OCI-LY1 (cell line): Measurements from ENCODE around the gene PUM2.

Experiments
- H2AFZ ChIP-seq: fragments of 200-600 bp; sonication (generic), shearing (Covaris generic); 2 replicates; pipeline ENCODE4 v1.6.0; 2014; ENCODE audit warnings: antibody characterized with exemption, mild to moderate bottlenecking, low read length
- H3F3A ChIP-seq: fragments of 200-600 bp; sonication (generic), shearing (Covaris generic); 2 replicates; pipeline ENCODE4 v1.6.0; 2014; ENCODE audit warnings: mild to moderate bottlenecking, antibody characterized with exemption, low read length, moderate library complexity; ENCODE audit not compliant: insufficient read depth
- H3K27ac ChIP-seq: fragments of 200-600 bp; sonication (generic); 2 replicates; pipeline ENCODE4 v1.5.1; 2014; ENCODE audit warnings: low read length, mixed run types, mild to moderate bottlenecking, low read depth; ENCODE audit not compliant: poor library complexity, severe bottlenecking
- H3K27me3 ChIP-seq: fragments of 200-600 bp; sonication (generic); 2 replicates; pipeline ENCODE4 v1.6.0; 2014; ENCODE audit warnings: antibody characterized with exemption, mild to moderate bottlenecking, low read length, moderate library complexity; ENCODE audit not compliant: insufficient read depth
- H3K36me3 ChIP-seq: fragments of 200-600 bp; sonication (generic); 2 replicates; pipeline ENCODE4 v1.6.1; 2014; ENCODE audit warnings: mild to moderate bottlenecking, antibody characterized with exemption, low read length, moderate library complexity, mixed read lengths; ENCODE audit not compliant: insufficient read depth
- H3K4me1 ChIP-seq: fragments of 200-600 bp; sonication (generic); 2 replicates; pipeline ENCODE4 v1.5.1; 2014; ENCODE audit warnings: mild to moderate bottlenecking, low read length, moderate library complexity; ENCODE audit not compliant: insufficient read depth, severe bottlenecking
- H3K4me2 ChIP-seq: fragments of 200-600 bp; sonication (generic), shearing (Covaris generic); 2 replicates; pipeline ENCODE4 v1.6.1; 2014; ENCODE audit warnings: low read length
- H3K4me3 ChIP-seq: fragments of 200-600 bp; sonication (generic); 2 replicates; pipeline ENCODE4 v1.5.1; 2014; ENCODE audit warnings: low read length, low read depth, mild to moderate bottlenecking, mixed read lengths; ENCODE audit not compliant: poor library complexity, severe bottlenecking
- H3K79me2 ChIP-seq: fragments of 200-600 bp; shearing (Covaris generic); 2 replicates; pipeline ENCODE4 v1.6.1; 2016; ENCODE audit warnings: mixed run types, low read length, mixed read lengths; ENCODE audit not compliant: insufficient read depth
- H3K9ac ChIP-seq: fragments of 200-600 bp; sonication (generic), shearing (Covaris generic); 2 replicates; pipeline ENCODE4 v1.6.1; 2014; ENCODE audit warnings: mild to moderate bottlenecking, low read length, mixed read lengths
- H3K9me2 ChIP-seq: fragments of 200-600 bp; sonication (generic), shearing (Covaris generic); 2 replicates; pipeline ENCODE4 v1.6.1; 2014; ENCODE audit warnings: low read depth, mild to moderate bottlenecking, low read length, mixed read lengths
- H3K9me3 ChIP-seq: fragments of 200-600 bp; shearing (Covaris generic); 2 replicates; pipeline ENCODE4 v1.6.1; 2014; ENCODE audit warnings: low read length, mixed read lengths
- H4K20me1 ChIP-seq: fragments of 200-600 bp; sonication (generic), shearing (Covaris generic); 2 replicates; pipeline ENCODE4 v1.6.0; 2016; ENCODE audit warnings: mild to moderate bottlenecking, low read length; ENCODE audit not compliant: insufficient read depth
- EZH2 ChIP-seq: fragments of 200-600 bp; sonication (generic), shearing (Covaris generic); IDR thresholded peaks from 2 replicates; pipeline ENCODE4 v1.8.0; 2017; ENCODE audit warnings: borderline replicate concordance, mixed run types, mild to moderate bottlenecking, antibody characterized with exemption, low read length, moderate library complexity, mixed read lengths
- TF ChIP-seq, protein P1 (sequence below): fragments of 200-600 bp; sonication (generic), shearing (Covaris generic); IDR thresholded peaks from 2 replicates; pipeline ENCODE4 v1.5.1; 2017; ENCODE audit warnings: mild to moderate bottlenecking, antibody characterized with exemption, low read length, moderate library complexity, mixed read lengths

PUM2 gene

DNA sequence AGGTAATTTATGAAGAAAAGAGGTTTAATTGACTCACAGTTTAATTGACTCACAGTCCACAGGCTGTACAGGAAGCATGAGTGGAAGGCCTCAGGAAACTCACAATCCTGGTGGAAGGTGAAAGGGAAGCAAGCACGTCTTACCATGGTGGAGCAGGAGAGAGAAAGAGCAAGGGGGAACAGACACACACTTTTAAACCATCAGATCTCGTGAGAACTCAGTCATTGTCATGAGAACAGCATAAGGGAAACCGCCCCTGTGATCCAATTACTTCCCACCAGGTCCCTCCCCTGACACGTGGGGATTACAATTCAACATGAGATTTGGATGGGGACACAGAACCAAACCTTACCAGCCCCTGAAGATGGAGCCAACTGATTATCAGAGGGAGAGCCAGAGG lies 11.2 kb upstream of the PUM2 start:
- Histone ChIP-seq H3K9me3 (no peaks in the 10 kb centered on the region), H3F3A (no peaks in the 10 kb centered on the region)

GRCh38 chr2:20359096-20359495 lies 8.5 kb upstream of the PUM2 start:
- Histone ChIP-seq H3K9ac (no peak overlapping the region), H3K27ac (no peak overlapping the region), H4K20me1 (no peaks in the 10 kb centered on the region), H3F3A (no peaks in the 10 kb centered on the region), H3K27me3 (no peaks in the 10 kb centered on the region; the same call in 1 of the 2 replicates), H3K4me3 (no peak overlapping the region), H3K9me3 (no peaks in the 10 kb centered on the region), H3K4me1 (no peaks in the 10 kb centered on the region), H3K36me3 (no peaks in the 10 kb centered on the region), H3K79me2 (no peaks in the 10 kb centered on the region), H3K9me2 (no peaks in the 10 kb centered on the region), H3K4me2 (no peak overlapping the region), H2AFZ (no peak overlapping the region)
- TF ChIP-seq, protein P1, sequence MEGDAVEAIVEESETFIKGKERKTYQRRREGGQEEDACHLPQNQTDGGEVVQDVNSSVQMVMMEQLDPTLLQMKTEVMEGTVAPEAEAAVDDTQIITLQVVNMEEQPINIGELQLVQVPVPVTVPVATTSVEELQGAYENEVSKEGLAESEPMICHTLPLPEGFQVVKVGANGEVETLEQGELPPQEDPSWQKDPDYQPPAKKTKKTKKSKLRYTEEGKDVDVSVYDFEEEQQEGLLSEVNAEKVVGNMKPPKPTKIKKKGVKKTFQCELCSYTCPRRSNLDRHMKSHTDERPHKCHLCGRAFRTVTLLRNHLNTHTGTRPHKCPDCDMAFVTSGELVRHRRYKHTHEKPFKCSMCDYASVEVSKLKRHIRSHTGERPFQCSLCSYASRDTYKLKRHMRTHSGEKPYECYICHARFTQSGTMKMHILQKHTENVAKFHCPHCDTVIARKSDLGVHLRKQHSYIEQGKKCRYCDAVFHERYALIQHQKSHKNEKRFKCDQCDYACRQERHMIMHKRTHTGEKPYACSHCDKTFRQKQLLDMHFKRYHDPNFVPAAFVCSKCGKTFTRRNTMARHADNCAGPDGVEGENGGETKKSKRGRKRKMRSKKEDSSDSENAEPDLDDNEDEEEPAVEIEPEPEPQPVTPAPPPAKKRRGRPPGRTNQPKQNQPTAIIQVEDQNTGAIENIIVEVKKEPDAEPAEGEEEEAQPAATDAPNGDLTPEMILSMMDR, result no peak
- no peak for TF ChIP-seq EZH2

More for the DNA sequence above, 11.2 kb upstream of the PUM2 start:
- no peak overlapping the region for H3K9ac ChIP-seq
- H3K4me2 ChIP-seq, result no peak overlapping the region
- no peaks in the 10 kb centered on the region for H3K36me3 ChIP-seq
- H4K20me1 ChIP-seq, result no peaks in the 10 kb centered on the region
- H2AFZ ChIP-seq, result no peak overlapping the region
- H3K9me2 ChIP-seq, result no peaks in the 10 kb centered on the region
- no peak for TF ChIP-seq EZH2
- TF ChIP-seq, protein P1, result no peak
- H3K79me2 ChIP-seq, result no peaks in the 10 kb centered on the region
- no peaks in the 10 kb centered on the region; the same call in 1 of the 2 replicates for H3K27me3 ChIP-seq
- H3K27ac ChIP-seq, result no peak overlapping the region
- no peak overlapping the region for H3K4me3 ChIP-seq
- H3K4me1 ChIP-seq, result no peaks in the 10 kb centered on the region

- no peaks in the 10 kb centered on the region for H3K79me2 ChIP-seq
- no peak overlapping the region for H2AFZ ChIP-seq
- no peaks in the 10 kb centered on the region for H3K9me2 ChIP-seq
- no peak overlapping the region for H3K4me2 ChIP-seq
- H3K27ac ChIP-seq, result no peak overlapping the region
- H3K4me1 ChIP-seq, result no peaks in the 10 kb centered on the region
- no peak for TF ChIP-seq EZH2
- TF ChIP-seq, protein P1, result no peak
- H3K9me3 ChIP-seq, result no peaks in the 10 kb centered on the region
- H3K27me3 ChIP-seq, result no peaks in the 10 kb centered on the region; the same call in 1 of the 2 replicates
- H3K4me3 ChIP-seq, result no peak overlapping the region
- H3K36me3 ChIP-seq, result no peaks in the 10 kb centered on the region
- H4K20me1 ChIP-seq, result no peaks in the 10 kb centered on the region
- no peak overlapping the region for H3K9ac ChIP-seq
- H3F3A ChIP-seq, result no peaks in the 10 kb centered on the region
Observed at GRCh38 chr2:20357638-20358389, 7.2 kb upstream of the PUM2 start.
